ENCODE results near the gene OLFM4. TPM values are rescaled to one million over a fixed set of nuclear protein-coding genes. Genes with fewer than 3 reads are reported as not detected.
A peak's percentile ranks its signal among the peaks of the same experiment; 100 is the strongest.

OLFM4 gene
- total RNA-seq, 1 donor from 2014 or later: not detected

DNA sequence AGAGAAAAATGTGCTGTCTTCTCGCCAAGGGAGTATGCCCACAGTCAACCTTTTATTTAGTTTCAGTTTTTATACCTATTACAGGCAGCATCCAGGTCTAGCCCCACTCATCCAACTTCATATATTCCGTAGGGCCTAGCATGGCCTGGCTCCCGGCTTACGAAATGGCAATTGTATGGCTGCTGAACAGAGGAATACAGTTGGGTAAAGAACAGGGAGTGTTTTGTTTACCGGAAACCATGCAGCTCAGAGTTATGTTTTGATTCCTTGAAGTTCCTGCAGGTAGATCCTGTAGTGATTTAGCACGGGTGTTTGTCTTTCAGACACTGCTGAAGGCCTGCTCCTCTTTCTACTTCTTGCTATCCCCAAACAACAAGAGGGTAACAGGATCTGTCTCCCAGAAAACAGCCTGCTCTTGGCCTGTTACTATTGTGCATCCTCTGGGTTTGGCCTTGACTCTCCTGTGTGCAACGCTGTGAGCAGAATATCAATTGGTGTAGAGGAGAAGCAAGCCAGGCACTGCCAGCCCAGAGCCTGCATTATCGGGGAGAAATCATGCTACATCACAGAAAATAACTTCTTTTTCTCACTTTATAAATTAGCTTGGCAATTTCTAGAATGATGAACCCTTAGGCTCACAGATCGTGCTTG lies 32.4 kb downstream of the OLFM4 start:
- H3K4me3 Mint-ChIP-seq: no peak overlapping the region
- no peaks in the 10 kb centered on the region for H3K36me3 Mint-ChIP-seq (ENCODE audit: low read depth)
- intact Hi-C loops (cut with micrococcal nuclease): no loop called here
- H3K4me1 Mint-ChIP-seq: no peaks in the 10 kb centered on the region
- no peaks in the 10 kb centered on the region for H3K27me3 Mint-ChIP-seq
- H3K27ac Mint-ChIP-seq: no peak overlapping the region
- H3K9me3 Mint-ChIP-seq: no peaks in the 10 kb centered on the region
- DNase-seq: no peak

DNA sequence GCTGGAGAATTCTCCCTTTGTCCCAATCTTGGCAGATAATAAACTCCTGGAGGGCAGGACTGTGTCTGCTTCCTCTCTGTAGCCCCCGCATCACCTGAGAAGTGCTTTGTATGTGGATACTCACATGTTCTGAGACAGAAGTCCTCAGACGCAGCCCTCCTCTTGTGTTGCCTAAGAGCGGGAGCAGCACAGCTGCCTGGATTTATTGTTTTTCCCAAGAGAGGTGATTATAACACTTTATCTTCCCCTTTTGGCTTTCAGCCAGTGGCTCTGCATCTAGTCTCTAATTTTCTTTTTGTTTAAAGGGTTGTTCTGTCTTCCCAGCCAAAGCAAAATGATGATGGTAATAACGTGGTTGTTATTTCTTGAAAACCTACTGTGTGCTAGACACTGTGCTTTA lies 36.1 kb downstream of the OLFM4 start:
- no peak overlapping the region for H3K4me3 Mint-ChIP-seq
- no peaks in the 10 kb centered on the region for H3K36me3 Mint-ChIP-seq (ENCODE audit: low read depth)
- no peaks in the 10 kb centered on the region for H3K27me3 Mint-ChIP-seq
- H3K4me1 Mint-ChIP-seq: no peaks in the 10 kb centered on the region
- H3K27ac Mint-ChIP-seq: no peak overlapping the region
- no peak for DNase-seq
- no peaks in the 10 kb centered on the region for H3K9me3 Mint-ChIP-seq
- intact Hi-C loops (cut with micrococcal nuclease): no loop called here

DNA sequence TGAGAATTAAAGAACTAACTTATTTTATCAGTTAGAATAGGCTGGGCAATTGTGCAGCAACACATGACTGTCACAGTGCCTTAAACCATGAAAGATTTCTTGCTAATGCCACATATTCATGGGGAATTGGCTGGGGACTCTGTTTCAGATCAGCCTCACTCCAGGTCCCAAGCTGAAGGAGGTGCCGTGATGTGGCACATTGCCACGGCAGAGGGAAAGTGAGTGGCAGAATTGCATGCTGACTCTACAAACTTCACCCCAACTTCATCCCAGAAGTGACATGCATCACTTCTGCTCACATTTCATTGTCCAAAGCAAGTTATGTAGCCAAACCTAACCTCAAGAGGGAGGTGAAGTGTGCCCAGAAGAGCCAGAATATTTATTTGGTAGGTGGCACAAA lies 37.8 kb downstream of the OLFM4 start:
- Mint-ChIP-seq H3K4me1 (no peaks in the 10 kb centered on the region), H3K4me3 (no peak overlapping the region), H3K36me3 (ENCODE audit: low read depth) (no peaks in the 10 kb centered on the region), H3K9me3 (no peaks in the 10 kb centered on the region), H3K27me3 (no peaks in the 10 kb centered on the region), H3K27ac (no peak overlapping the region)
- intact Hi-C loops (cut with micrococcal nuclease): no loop called here
- no peak for DNase-seq

DNA sequence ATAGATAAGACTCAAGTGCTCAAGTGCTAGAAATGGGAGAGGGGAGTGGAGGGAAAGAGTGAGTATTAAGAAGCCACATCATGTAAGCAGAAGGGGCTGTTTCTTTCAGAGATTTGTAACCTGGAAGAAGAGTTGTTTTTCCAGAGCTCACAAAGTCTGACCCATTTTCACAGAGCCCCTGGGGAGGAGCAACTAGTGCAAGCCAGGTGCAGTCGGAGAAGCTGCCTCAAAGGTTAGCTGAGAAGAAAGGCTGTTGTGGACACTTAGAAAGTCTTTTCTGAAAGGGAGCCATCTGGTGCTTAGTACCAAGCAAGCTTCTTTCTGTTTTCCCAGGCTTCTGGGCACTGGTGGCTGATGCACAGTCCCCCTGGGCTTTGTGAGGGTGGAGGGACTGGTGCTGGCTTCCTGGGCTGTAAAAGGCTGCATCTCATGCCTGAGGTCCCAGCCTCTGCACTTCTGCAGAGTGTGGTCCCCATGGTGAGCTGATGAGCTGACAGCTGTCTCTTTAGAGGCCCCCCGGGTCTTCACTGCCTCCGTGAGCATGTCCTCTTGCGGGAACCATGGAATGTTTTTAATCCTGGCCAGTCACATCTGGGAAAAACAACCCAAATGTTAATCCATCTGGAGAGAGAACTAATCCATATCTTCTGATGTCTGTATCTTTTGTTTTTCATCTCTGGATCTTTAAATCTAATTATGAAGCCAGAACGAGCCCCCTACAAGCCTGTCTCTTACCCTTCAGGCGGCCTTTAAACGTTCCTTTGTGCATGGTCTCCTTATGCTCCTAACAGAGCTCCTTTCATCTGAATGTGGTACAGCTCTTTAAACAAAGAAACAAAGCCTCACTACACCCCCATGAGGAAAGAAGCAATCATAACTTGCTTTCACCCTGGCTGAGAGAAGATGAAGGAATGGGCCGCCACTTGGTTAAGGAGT lies 40.2 kb downstream of the OLFM4 start:
- no peaks in the 10 kb centered on the region for H3K27me3 Mint-ChIP-seq
- H3K4me3 Mint-ChIP-seq: no peak overlapping the region
- H3K4me1 Mint-ChIP-seq: no peaks in the 10 kb centered on the region
- DNase-seq: no peak
- intact Hi-C loops (cut with micrococcal nuclease): no loop called here
- no peak overlapping the region for H3K27ac Mint-ChIP-seq
- no peaks in the 10 kb centered on the region for H3K9me3 Mint-ChIP-seq
- H3K36me3 Mint-ChIP-seq (ENCODE audit: low read depth): no peaks in the 10 kb centered on the region

DNA sequence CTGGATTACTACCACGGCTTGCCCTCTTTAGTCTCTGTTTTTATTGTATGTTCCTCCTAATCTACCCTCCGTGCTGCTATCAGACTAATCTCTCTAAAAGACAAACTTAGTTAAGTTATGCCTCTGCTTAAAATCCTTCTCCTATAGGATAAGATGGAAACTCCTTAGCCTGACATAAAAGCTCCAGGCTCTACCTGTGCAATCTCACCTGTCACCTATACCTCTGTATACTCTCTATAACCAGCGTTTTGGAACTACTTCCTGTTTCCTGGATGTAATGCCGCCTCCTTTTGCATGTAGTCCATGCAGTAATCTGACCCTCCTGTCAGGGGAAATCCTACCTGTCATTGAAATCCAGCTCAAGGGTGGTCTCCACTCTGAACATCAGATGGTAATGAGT lies 41.2 kb downstream of the OLFM4 start:
- intact Hi-C loops (cut with micrococcal nuclease): no loop called here
- no peak for DNase-seq
- H3K9me3 Mint-ChIP-seq: no peaks in the 10 kb centered on the region
- no peak overlapping the region for H3K4me3 Mint-ChIP-seq
- no peaks in the 10 kb centered on the region for H3K36me3 Mint-ChIP-seq (ENCODE audit: low read depth)
- H3K27me3 Mint-ChIP-seq: no peaks in the 10 kb centered on the region
- no peak overlapping the region for H3K27ac Mint-ChIP-seq
- no peaks in the 10 kb centered on the region for H3K4me1 Mint-ChIP-seq

DNA sequence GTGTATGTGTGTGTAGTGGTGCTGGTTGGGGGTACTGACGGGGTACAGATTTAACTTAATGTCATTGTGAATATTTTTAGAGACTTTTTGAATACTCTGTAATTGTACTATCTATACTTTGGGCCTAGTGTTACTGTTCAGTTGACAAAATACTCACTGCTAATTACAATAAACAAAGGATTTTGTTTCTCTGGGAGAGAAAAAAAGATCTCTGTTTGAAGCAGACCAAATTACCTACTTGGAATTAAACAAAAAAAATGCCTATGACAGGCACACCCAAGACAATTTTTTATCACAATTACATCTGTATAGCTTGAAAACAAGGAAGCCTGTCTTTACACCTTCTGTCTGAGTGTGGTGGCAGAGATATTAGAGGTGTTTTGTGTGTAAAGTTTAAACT lies 45.1 kb downstream of the OLFM4 start:
- no peak overlapping the region for H3K27ac Mint-ChIP-seq
- H3K9me3 Mint-ChIP-seq: no peaks in the 10 kb centered on the region
- H3K4me3 Mint-ChIP-seq: no peak overlapping the region
- no peaks in the 10 kb centered on the region for H3K36me3 Mint-ChIP-seq (ENCODE audit: low read depth)
- intact Hi-C loops (cut with micrococcal nuclease): no loop called here
- H3K27me3 Mint-ChIP-seq: no peaks in the 10 kb centered on the region
- DNase-seq: no peak
- no peaks in the 10 kb centered on the region for H3K4me1 Mint-ChIP-seq

DNA sequence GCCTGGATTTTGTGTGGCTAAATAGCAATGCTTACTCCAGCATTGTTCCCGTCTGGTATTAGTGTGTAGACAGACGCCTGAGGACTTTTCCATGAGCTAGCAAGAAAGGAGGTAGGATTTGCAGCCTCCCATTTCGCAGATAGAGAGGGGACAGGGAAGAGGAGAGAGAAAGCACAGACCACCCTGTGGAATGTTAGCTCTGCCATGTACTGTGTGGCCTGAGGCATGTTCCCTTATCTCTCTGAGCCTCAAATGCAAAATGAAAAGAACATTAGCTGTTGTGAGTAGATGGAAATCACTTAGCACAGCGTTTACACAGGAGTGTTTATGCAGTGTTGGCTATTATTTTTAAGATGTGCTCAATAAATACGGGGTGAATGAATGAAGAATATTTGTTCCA lies 45.5 kb downstream of the OLFM4 start:
- Mint-ChIP-seq H3K4me1 (no peaks in the 10 kb centered on the region), H3K36me3 (ENCODE audit: low read depth) (no peaks in the 10 kb centered on the region), H3K4me3 (no peak overlapping the region), H3K27me3 (no peaks in the 10 kb centered on the region), H3K9me3 (no peaks in the 10 kb centered on the region), H3K27ac (no peak overlapping the region)
- no peak for DNase-seq
- intact Hi-C loops (cut with micrococcal nuclease): no loop called here

DNA sequence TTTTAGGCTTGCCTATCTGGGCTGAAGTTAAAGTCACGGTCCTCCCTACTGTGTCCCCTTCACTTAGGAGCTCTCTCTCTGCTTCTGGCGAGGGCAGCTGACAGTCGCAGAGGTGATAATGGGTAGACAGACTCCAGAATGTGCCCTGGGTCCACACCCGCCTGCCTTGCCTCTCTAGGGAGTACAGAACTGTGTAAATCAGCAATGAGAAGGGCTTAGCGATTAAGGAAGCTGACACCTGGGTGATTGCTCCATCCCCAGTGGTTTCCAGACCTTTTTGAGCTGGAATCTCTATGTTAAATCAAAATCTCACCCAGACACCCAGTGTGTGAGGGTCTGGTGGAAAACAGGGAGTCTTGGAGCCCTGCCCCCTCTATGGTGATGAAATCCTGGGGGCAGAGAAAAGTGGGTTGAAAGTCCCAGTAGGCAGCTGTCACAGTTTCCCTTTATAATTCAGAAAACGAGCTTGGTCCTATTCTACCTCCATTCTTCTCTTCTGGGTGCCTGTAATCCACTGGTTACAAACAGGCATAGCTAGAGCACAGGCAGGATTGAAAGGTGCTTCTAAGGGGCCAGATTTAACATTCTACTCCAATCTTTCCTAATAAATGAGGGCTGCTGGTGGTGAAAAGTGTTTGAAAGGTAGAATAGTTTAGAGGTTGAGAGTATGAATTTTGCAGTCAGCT lies 46.9 kb downstream of the OLFM4 start:
- Mint-ChIP-seq H3K4me3 (no peak overlapping the region), H3K9me3 (peaks cover 2% of the 10 kb centered on the region), H3K36me3 (ENCODE audit: low read depth) (no peaks in the 10 kb centered on the region), H3K27ac (no peak overlapping the region), H3K27me3 (no peaks in the 10 kb centered on the region), H3K4me1 (no peaks in the 10 kb centered on the region)
- DNase-seq: no peak
- intact Hi-C loops (cut with micrococcal nuclease): no loop called here

DNA sequence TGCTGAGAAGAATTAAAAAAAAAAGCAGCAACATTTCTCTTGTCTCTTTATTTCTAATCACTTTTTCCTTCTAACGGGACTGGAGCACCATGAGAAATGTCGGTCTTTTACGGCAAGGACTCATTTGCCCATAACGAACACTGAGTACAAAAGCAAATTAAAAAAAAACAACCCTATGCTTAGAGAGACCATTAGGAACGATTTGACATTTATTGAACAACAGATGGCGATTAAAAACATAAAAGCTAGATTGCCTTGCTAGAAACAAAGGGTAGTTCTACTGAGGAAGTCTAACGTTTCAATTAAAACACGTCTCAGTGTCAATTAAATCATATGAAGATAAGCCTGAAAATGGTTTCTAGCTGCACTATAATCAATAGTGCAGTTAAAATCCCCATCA lies 51.1 kb downstream of the OLFM4 start:
- no peak for DNase-seq
- intact Hi-C loops (cut with micrococcal nuclease): no loop called here
- peaks cover 3% of the 10 kb centered on the region for H3K9me3 Mint-ChIP-seq
- H3K36me3 Mint-ChIP-seq (ENCODE audit: low read depth): no peaks in the 10 kb centered on the region
- H3K4me3 Mint-ChIP-seq: no peak overlapping the region
- H3K27me3 Mint-ChIP-seq: no peaks in the 10 kb centered on the region
- no peak overlapping the region for H3K27ac Mint-ChIP-seq
- H3K4me1 Mint-ChIP-seq: no peaks in the 10 kb centered on the region

DNA sequence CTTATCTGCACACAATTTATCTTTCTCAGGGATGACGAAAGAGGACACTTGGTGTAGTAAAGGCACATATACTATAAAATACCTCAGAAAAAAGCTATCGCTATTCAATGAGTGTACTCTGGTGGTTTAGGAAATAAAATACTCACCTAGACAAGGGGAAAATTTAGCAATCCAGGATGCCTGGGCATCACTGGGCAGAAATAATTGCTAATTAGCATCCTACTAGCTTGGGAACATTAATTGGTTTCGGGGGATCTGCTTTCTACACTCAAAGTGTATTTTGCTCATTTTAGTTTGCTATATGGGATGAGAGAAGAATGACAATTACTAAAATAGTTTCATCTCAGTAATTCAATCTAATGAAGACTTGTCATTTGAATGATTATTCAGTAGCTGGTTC lies 60.3 kb downstream of the OLFM4 start:
- Mint-ChIP-seq H3K27ac (no peak overlapping the region), H3K27me3 (no peaks in the 10 kb centered on the region)
- intact Hi-C loops (cut with micrococcal nuclease): no loop called here

DNA sequence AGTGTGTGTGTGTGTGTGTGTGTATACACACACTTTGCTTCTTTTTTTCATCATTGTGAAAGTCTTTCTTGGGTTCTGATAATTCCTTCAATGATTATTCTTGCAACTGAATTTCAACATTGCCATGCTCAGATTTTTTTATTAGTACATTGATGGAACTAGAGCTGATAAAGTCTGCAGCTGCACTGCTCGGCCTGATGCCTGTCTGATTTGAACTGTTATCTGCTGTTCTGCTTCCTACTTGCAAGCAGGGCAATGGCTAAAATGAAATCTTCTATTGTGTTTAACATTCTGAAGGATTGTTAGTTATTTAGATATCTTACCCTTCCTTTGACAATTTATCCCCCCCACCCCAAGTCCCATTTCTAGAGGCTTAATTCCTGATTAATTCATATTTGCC lies 61.3 kb downstream of the OLFM4 start:
- no peaks in the 10 kb centered on the region for H3K4me1 Mint-ChIP-seq
- no peak overlapping the region for H3K4me3 Mint-ChIP-seq
- H3K9me3 Mint-ChIP-seq: peaks cover 6% of the 10 kb centered on the region

More for the DNA sequence above, 60.3 kb downstream of the OLFM4 start:
- no peak for DNase-seq
- H3K4me3 Mint-ChIP-seq: no peak overlapping the region
- no peaks in the 10 kb centered on the region for H3K36me3 Mint-ChIP-seq (ENCODE audit: low read depth)
- H3K9me3 Mint-ChIP-seq: peaks cover 6% of the 10 kb centered on the region
- H3K4me1 Mint-ChIP-seq: no peaks in the 10 kb centered on the region

DNA sequence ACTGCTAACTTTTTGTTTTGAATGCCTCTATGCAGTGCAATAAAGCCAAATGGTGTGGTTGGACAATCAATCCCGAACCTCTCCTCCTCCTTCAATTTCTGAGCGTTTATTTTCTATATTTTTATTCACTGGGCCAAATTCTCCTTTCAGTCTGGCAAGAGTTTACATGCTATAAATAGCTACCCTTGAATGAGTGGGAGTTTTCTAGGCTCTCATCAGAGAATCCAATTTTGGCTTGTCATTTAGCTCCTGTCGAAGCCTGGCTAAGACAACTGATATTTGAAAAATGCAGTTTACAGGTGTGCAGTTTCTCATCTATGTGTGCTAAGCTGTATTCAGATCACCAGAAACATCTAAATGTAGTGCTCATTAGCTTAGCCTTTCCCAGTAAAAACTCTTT lies 61.8 kb downstream of the OLFM4 start:
- no peaks in the 10 kb centered on the region for H3K4me1 Mint-ChIP-seq

More for the DNA sequence above, 61.3 kb downstream of the OLFM4 start:
- DNase-seq: peak; percentile 3
- Mint-ChIP-seq H3K27me3 (no peaks in the 10 kb centered on the region), H3K36me3 (ENCODE audit: low read depth) (no peaks in the 10 kb centered on the region), H3K27ac (no peak overlapping the region)
- intact Hi-C loops (cut with micrococcal nuclease): no loop called here

DNA sequence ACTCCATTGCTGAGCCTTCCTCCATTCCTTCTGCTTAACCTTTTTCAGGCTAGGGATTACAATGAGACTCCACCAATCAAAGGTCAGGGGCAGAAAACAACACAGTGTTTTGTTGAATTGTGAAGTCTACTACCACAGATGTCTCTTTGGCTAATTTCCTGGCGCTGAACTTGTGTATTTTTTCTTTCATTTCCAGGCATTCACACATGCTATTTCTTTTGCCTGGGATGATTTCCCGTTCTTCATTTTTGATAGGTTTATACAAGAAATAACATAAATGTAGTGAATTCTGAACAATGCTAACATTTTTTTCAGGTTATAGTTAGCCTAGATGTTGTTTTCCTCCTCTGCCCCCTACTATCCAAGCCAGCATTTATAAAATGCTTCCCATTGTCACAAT lies 64.3 kb downstream of the OLFM4 start:
- Mint-ChIP-seq H3K4me1 (no peaks in the 10 kb centered on the region), H3K9me3 (peaks cover 6% of the 10 kb centered on the region), H3K4me3 (no peak overlapping the region), H3K27ac (no peak overlapping the region), H3K36me3 (ENCODE audit: low read depth) (no peaks in the 10 kb centered on the region), H3K27me3 (no peaks in the 10 kb centered on the region)
- intact Hi-C loops (cut with micrococcal nuclease): no loop called here
- DNase-seq: peak; percentile 11

More for the DNA sequence above, 61.8 kb downstream of the OLFM4 start:
- Mint-ChIP-seq H3K27ac (no peak overlapping the region), H3K9me3 (peaks cover 6% of the 10 kb centered on the region), H3K27me3 (no peaks in the 10 kb centered on the region), H3K4me3 (no peak overlapping the region), H3K36me3 (ENCODE audit: low read depth) (no peaks in the 10 kb centered on the region)
- intact Hi-C loops (cut with micrococcal nuclease): no loop called here
- DNase-seq: peak; percentile 8

DNA sequence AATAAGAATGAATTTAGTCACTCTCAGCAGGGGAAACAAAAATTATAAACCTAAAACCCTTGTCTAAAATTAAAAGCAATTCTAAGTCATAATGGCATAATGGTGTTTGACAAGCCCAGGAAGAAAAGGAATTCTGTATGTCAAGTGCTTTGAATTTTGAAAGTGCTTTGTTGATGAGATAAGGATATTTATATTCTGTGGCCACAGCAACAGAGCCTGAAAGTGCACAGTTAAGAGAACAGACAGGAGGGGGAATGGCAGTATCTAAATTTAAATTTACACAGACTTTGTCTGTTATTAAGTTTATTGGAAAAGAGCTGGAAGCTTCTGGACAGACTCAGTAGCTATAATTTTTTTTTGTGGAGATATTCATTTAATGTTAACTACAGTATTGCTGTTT lies 69.8 kb downstream of the OLFM4 start:
- Mint-ChIP-seq H3K27me3 (no peaks in the 10 kb centered on the region), H3K4me1 (no peaks in the 10 kb centered on the region), H3K36me3 (ENCODE audit: low read depth) (no peaks in the 10 kb centered on the region), H3K27ac (no peak overlapping the region), H3K9me3 (peaks cover 7% of the 10 kb centered on the region), H3K4me3 (no peak overlapping the region)
- DNase-seq: no peak
- intact Hi-C loops (cut with micrococcal nuclease): no loop called here
